ENCODE data around the gene CTDP1. TPM values are rescaled to one million over a fixed set of nuclear protein-coding genes. Genes with fewer than 3 reads are reported as not detected.

Gene CTDP1
- total RNA-seq, 1 experiment from 2014 or later: 24.9 TPM

- no peak overlapping the region for H3K4me2 ChIP-seq (ENCODE audit: low read length)
- no peaks in the 10 kb centered on the region for H3K9me2 ChIP-seq (ENCODE audit: insufficient read depth)
- intact Hi-C loops (cut with micrococcal nuclease): loop anchor here (1.0 to 10.0 kb wide), 3 partner anchors 116 to 770 kb away; no protein-coding TSS in a partner anchor
- no peaks in the 10 kb centered on the region for H3K79me2 ChIP-seq (ENCODE audit: insufficient read depth, low read length)
- ATAC-seq (no peak), DNase-seq (ENCODE audit: low read depth, low spot score) (no peak)
- H3K36me3 ChIP-seq (ENCODE audit: control insufficient read depth in 1 of 2, insufficient read depth in 2 of 2, low read length in 2 of 2): no peaks in the 10 kb centered on the region
- no peak for TF ChIP-seq ZBTB33 (IDR thresholded peaks at IDR 0.05; ENCODE audit: extremely low read depth, insufficient replicate concordance, low read length)
- TF ChIP-seq MAX (IDR thresholded peaks at IDR 0.05): no peak
- TF ChIP-seq ZFX (IDR thresholded peaks at IDR 0.05): no peak
- no peak for TF ChIP-seq JUND (IDR thresholded peaks at IDR 0.05)
- no peak for TF ChIP-seq CTCF (IDR thresholded peaks at IDR 0.05 in 2 of 3, conservative IDR thresholded peaks at IDR 0.05 in 1 of 3; ENCODE audit: borderline replicate concordance in 1 of 3, insufficient read depth in 1 of 3, low read depth in 2 of 3, low read length in 2 of 3)
- no peak for TF ChIP-seq REST (IDR thresholded peaks at IDR 0.05; ENCODE audit: low read depth)
- TF ChIP-seq ZNF274 (IDR thresholded peaks at IDR 0.05; ENCODE audit: low read depth, low read length): no peak
- no peak for TF ChIP-seq ATF3 (IDR thresholded peaks at IDR 0.05)
- no peak for TF ChIP-seq EZH2 (IDR thresholded peaks at IDR 0.05)
- no peak for TF ChIP-seq SIN3A (IDR thresholded peaks at IDR 0.05; ENCODE audit: low read depth)
- no peak for TF ChIP-seq YY1 (IDR thresholded peaks at IDR 0.05; ENCODE audit: extremely low read depth, insufficient replicate concordance, low read depth, low read length)
- TF ChIP-seq EGR1 (IDR thresholded peaks at IDR 0.05; ENCODE audit: low read depth): no peak
- no peak for TF ChIP-seq CEBPB (IDR thresholded peaks at IDR 0.05; ENCODE audit: low read depth)
- no peak for TF ChIP-seq RAD21 (IDR thresholded peaks at IDR 0.05; ENCODE audit: low read depth)
- TF ChIP-seq EZH2phosphoT487 (IDR thresholded peaks at IDR 0.05; ENCODE audit: borderline replicate concordance): no peak
- TF ChIP-seq SRF (IDR thresholded peaks at IDR 0.05; ENCODE audit: low read depth): no peak
- no peak for TF ChIP-seq FOSL1 (IDR thresholded peaks at IDR 0.05; ENCODE audit: low read depth)
- TF ChIP-seq SP1 (IDR thresholded peaks at IDR 0.05; ENCODE audit: low read depth): no peak
- ChIA-PET POLR2A (no interaction called here), RAD21 (ENCODE audit: low non-redundant PET in 1 of 2, low total read pairs in 2 of 2, uncharacterized antibody in 2 of 2, unreplicated experiment in 2 of 2) (no interaction called here), CTCF (interaction anchor here (0.6 to 1.2 kb wide), 2 partner anchors 253 to 263 kb away, joined by 3 read pairs; no protein-coding TSS in a partner anchor)
- no peaks in the 10 kb centered on the region for H4K20me1 ChIP-seq (ENCODE audit: insufficient read depth)
- H2AFZ ChIP-seq (ENCODE audit: low read depth, low read length, poor library complexity, severe bottlenecking): peak overlapping the region; percentile 73
- H3K9ac ChIP-seq (ENCODE audit: low read length): no peak overlapping the region
- BruUV-seq (replicated peaks): no TSS peak
- peaks cover 0 to 5% of the 10 kb centered on the region in 2 experiments; a peak in 1 of 4 replicates for H3K4me1 ChIP-seq (ENCODE audit: control insufficient read depth in 1 of 2, insufficient read depth in 2 of 2, low read length in 2 of 2)
- H3K27me3 ChIP-seq (ENCODE audit: insufficient read depth, low read length): no peaks in the 10 kb centered on the region
- no peak overlapping the region for H3K27ac ChIP-seq (ENCODE audit: low read depth, low read length)
- no peak overlapping the region for H3K4me3 ChIP-seq (replicated peaks in 1 of 2; ENCODE audit: low read depth in 1 of 2, low read length in 2 of 2)
- H3K9me3 ChIP-seq (ENCODE audit: control insufficient read depth in 1 of 2, insufficient read depth in 1 of 2, low read depth in 1 of 2, low read length in 2 of 2): no peaks in the 10 kb centered on the region
Observed at GRCh38 chr18:79644666-79645057, 34.9 kb upstream of the CTDP1 start.
